Muscle of leg (tissue), 11 donors: ENCODE measurements around the gene TJP3. TPM values are rescaled to one million over a fixed set of nuclear protein-coding genes. Genes with fewer than 3 reads are reported as not detected.

ENCODE experiments used
- DNase-seq: peaks from one replicate; pipeline ENCODE4 v3.0.0; 2013
- H3K27ac ChIP-seq: one replicate; pipeline ENCODE4 v1.5.1; 2013; ENCODE audit warnings: mild to moderate bottlenecking, low read length, control low read depth
- H3K27me3 ChIP-seq: one replicate; pipeline ENCODE4 v1.6.1; 2013; ENCODE audit warnings: low read length; ENCODE audit not compliant: control insufficient read depth, insufficient read depth
- H3K36me3 ChIP-seq: one replicate; pipeline ENCODE4 v1.6.1; 2013; ENCODE audit warnings: low read length; ENCODE audit not compliant: control insufficient read depth, insufficient read depth
- H3K4me1 ChIP-seq: one replicate; pipeline ENCODE4 v1.6.1; 2013; ENCODE audit warnings: low read length; ENCODE audit not compliant: control insufficient read depth, insufficient read depth
- H3K4me3 ChIP-seq: one replicate; pipeline ENCODE4 v1.5.1; 2013; ENCODE audit warnings: low read length, control low read depth
- H3K9me3 ChIP-seq: replicated peaks from 2 replicates; pipeline ENCODE4 v1.6.1; 2013; ENCODE audit warnings: low read depth, low read length; ENCODE audit not compliant: control insufficient read depth
- WGBS: methylation state at CpG from one replicate; pipeline ENCODE4 v1.1.5; 2013; ENCODE audit warnings: missing lambda C conversion rate; ENCODE audit not compliant: insufficient coverage; 5-methylcytosine and 5-hydroxymethylcytosine counted together
- polyA plus RNA-seq, 8 donors: library from polyadenylated mRNA; unstranded; fragments of 120-200 nt; gene quantifications; one replicate each; pipeline versions ENCODE4 v1.2.1 to v1.2.3, GENCODE V29; 2013; ENCODE audit warnings: inconsistent platforms in 1 of 8, low replicate concordance in 1 of 8; ENCODE audit not compliant: insufficient read length in 8 of 8, insufficient read depth in 1 of 8
- total RNA-seq: library from RNA; stranded (reverse); fragments of 120-200 nt; gene quantifications from one replicate; pipeline ENCODE4 v1.2.4, GENCODE V29; 2013

Gene TJP3
- total and polyA plus RNA-seq, 9 donors, result 0.04 to 3.4 (median 0.35) TPM; not detected in 2

DNA sequence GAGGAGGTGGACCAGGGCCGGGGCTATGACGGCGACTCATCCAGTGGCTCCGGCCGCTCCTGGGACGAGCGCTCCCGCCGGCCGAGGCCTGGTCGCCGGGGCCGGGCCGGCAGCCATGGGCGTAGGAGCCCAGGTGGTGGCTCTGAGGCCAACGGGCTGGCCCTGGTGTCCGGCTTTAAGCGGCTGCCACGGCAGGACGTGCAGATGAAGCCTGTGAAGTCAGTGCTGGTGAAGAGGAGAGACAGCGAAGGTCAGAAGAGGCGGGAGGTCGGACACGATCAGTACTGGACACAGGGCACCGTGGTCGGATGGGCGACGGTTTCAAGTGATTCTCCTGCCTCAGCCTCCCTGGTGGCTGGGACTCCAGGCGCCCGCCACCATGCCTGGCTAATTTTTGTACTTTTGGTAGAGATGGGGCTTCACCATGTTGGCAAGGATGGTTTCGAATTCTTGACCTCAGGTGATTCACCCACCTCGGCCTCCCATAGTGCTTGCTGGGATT lies 22.3 kb downstream of the TJP3 start:
- Histone ChIP-seq H3K27me3 (peaks cover 10% of the 10 kb centered on the region), H3K4me3 (no peak overlapping the region), H3K36me3 (no peaks in the 10 kb centered on the region), H3K27ac (no peak overlapping the region), H3K4me1 (no peaks in the 10 kb centered on the region), H3K9me3 (peaks cover 4% of the 10 kb centered on the region)
- DNase-seq, result no peak
- WGBS, result 91% methylated on average over 26 of the region's 32 CpGs

DNA sequence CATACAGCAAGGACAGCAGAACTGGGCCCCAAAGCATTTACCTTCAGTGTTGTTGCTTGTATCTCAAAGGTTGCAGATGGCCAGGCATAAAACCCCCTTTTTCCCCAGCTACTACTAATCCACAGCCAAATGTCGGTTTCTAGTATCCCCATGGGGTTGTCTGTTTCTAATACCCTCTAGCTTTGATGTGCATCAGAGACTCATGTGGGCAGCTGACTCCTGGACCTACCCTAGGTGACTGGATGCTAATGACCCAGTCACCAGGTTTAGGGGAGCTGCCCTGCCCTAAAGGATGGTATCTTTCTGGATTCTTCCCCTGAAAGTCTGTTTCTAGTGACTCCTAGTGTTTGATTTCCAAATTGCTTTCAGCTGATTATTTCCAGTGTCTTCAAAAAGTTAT lies 23.9 kb downstream of the TJP3 start:
- Histone ChIP-seq H3K27me3 (peaks cover 4% of the 10 kb centered on the region), H3K36me3 (no peaks in the 10 kb centered on the region), H3K9me3 (peaks cover 4% of the 10 kb centered on the region), H3K27ac (no peak overlapping the region), H3K4me1 (no peaks in the 10 kb centered on the region), H3K4me3 (no peak overlapping the region)
- no peak for DNase-seq
- 63% methylated on average over 1 of the region's 1 CpG for WGBS

DNA sequence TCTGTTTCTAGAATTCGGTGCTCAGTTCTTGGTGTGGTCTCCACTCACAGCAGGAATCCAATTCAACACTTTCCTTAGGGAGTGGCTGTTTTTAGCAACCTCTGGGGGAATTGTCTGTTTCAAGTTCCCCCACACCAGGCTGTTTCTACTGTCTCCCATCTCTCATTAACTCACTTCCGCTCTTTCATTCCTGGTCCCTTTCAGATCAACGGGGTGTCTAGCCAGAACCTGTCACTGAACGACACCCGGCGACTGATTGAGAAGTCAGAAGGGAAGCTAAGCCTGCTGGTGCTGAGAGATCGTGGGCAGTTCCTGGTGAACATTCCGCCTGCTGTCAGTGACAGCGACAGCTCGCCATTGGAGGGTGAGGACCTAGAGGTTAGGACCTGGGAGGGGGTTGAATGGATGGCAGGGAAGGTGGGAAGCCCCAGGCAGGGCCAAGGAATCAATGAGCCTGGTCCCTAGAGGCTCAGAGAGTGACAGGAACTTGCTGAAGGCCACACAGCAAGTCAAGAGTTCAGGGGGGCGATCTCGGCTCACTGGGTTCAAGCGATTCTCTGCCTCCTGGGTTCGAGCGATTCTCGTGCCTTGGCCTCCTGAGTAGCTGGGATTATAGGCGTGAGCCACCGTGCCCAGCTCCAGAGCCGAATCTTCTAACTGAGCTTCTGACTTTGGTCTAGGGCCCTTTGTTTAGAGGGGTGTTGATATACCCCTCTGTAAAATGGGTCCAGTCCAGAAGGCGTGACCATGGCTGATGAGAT lies 25.5 kb downstream of the TJP3 start:
- Histone ChIP-seq H3K4me1 (no peaks in the 10 kb centered on the region), H3K4me3 (no peak overlapping the region), H3K9me3 (peaks cover 4% of the 10 kb centered on the region), H3K27me3 (peaks cover 4% of the 10 kb centered on the region), H3K36me3 (no peaks in the 10 kb centered on the region), H3K27ac (no peak overlapping the region)
- no peak for DNase-seq
- 75% methylated on average over 13 of the region's 20 CpGs for WGBS

DNA sequence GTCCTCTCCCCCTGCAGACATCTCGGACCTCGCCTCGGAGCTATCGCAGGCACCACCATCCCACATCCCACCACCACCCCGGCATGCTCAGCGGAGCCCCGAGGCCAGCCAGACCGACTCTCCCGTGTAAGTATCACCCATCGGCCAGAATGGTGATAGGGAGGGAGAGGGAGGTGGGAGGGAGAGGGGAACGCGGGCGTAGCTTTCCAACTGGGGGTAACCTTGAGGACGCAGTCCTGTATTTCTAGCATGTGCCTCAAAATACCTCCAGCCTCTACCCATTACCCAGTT lies 26.1 kb downstream of the TJP3 start:
- Histone ChIP-seq H3K27me3 (peaks cover 4% of the 10 kb centered on the region), H3K36me3 (no peaks in the 10 kb centered on the region), H3K9me3 (peaks cover 3% of the 10 kb centered on the region), H3K4me1 (no peaks in the 10 kb centered on the region), H3K4me3 (no peak overlapping the region), H3K27ac (no peak overlapping the region)
- WGBS, result no CpG with 5 or more reads among the region's 14 CpGs
- DNase-seq, result no peak

DNA sequence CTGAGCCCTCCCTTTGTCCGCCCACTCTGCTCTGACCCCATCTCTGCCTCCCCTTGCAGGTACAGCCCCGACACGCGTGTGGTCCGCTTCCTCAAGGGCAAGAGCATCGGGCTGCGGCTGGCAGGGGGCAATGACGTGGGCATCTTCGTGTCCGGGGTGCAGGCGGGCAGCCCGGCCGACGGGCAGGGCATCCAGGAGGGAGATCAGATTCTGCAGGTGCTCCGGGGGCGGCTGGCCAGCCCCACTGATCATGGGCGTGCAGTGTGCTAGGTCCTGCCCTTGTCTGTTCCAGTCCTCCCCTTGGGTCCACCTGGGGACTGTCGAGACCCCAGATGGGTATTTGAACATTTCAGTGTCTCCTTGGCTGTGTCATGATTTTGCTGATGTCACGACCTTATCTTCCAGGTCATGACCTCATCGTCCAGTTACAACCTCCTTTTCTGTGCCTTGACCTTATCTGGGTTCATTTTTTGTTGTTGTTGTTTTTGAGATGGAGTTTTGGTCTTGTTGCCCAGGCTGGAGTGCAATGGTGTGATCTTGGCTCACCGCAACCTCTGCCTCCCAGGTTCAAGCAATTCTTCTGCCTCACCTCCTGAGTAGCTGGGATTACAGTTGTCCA lies 28.0 kb downstream of the TJP3 start:
- no peak overlapping the region for H3K4me3 ChIP-seq
- no peak overlapping the region for H3K27ac ChIP-seq
- no peaks in the 10 kb centered on the region for H3K4me1 ChIP-seq
- DNase-seq, result no peak
- 87% methylated on average over 18 of the region's 21 CpGs for WGBS
- H3K27me3 ChIP-seq, result peaks cover 4% of the 10 kb centered on the region
- H3K9me3 ChIP-seq, result no peaks in the 10 kb centered on the region
- H3K36me3 ChIP-seq, result no peaks in the 10 kb centered on the region

DNA sequence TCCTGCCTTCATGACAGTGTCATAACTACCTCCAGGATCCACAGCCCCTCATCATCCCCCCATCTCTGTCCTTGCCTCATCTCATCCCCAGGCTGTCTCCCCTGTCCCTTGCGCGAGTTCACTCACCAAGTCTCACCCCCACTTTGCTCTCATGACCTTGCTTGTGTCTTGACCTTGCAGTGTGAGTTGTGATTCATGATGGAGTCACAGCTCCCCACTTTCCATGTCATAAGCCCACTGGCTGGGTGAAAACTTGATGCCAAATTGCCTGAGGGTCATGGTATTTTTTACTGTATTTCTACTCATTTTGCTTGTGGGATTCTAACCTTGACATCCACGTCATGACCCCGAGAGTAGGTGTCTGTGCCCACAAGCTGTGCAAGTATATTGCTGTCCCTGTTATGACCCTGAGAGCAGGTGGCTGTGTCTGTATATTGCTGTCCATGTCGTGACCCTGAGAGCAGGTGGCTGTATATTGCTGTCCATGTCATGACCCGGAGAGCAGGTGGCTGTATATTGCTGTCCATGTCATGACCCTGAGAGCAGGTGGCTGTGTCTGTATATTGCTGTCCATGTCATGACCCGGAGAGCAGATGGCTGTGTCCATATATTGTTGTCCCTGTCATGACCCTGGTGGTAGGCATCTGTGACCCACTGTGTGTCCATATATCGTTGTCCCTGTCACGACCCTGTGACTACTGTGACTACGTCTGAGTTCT lies 29.5 kb downstream of the TJP3 start:
- Histone ChIP-seq H3K4me3 (no peak overlapping the region), H3K27ac (no peak overlapping the region), H3K27me3 (peaks cover 2% of the 10 kb centered on the region), H3K9me3 (no peaks in the 10 kb centered on the region), H3K36me3 (no peaks in the 10 kb centered on the region), H3K4me1 (no peaks in the 10 kb centered on the region)
- DNase-seq, result no peak
- WGBS, result 68% methylated on average over 7 of the region's 10 CpGs

DNA sequence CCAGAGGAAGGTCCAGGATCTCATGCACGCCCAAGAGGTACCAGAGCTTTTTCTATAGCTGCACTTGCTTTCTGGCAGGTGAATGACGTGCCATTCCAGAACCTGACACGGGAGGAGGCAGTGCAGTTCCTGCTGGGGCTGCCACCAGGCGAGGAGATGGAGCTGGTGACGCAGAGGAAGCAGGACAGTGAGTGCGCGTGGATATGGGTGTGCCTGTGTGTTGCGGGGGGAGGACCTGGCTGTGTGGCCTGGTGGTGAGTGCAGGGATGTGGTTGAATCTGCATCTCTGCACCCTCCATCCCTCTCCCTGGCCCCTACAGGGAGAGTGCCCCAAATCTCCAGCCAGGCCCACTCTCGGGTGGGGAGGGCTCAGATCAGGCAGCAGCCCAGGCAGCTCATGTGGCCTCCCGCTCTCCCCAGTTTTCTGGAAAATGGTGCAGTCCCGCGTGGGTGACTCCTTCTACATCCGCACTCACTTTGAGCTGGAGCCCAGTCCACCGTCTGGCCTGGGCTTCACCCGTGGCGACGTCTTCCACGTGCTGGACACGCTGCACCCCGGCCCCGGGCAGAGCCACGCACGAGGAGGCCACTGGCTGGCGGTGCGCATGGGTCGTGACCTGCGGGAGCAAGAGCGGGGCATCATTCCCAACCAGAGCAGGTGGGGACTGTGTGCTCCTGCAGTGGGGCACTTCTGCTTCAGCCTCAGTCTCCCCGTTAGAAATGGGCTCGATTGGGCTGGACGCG lies 30.5 kb downstream of the TJP3 start:
- Histone ChIP-seq H3K4me3 (no peak overlapping the region), H3K27me3 (peaks cover 2% of the 10 kb centered on the region), H3K36me3 (no peaks in the 10 kb centered on the region), H3K9me3 (no peaks in the 10 kb centered on the region), H3K27ac (no peak overlapping the region), H3K4me1 (no peaks in the 10 kb centered on the region)
- 85% methylated on average over 28 of the region's 32 CpGs for WGBS
- no peak for DNase-seq

DNA sequence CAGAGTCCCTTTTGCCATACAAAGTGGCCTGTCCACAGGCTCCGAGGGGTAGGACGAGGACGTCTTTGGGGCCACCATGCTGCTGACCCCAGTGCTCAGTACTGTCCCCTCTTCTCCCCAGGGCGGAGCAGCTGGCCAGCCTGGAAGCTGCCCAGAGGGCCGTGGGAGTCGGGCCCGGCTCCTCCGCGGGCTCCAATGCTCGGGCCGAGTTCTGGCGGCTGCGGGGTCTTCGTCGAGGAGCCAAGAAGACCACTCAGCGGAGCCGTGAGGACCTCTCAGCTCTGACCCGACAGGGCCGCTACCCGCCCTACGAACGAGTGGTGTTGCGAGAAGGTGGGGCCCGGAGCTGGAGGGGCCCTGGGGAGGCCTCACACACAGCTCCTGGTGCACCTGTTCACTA lies 32.2 kb downstream of the TJP3 start:
- DNase-seq, result no peak
- WGBS, result 90% methylated on average over 24 of the region's 24 CpGs

DNA sequence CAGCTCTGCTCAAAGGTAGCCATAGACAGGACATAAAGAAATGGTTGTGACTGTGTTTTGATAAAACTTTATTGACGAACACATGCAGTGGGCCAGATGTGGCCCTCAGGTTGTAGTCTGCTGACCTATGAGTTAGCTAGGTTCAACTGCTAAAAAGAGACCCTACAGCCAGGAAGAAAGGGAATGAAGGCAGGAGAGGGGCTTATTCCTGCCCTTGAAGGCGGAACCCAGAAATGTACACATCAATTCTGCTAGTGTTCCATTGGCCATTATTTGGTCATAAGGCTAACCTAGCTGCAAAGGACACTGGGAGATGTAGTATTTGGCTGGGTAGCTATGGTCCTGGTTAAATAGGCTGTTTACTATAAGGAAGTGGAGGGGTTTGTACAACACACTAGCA lies 35.3 kb downstream of the TJP3 start:
- DNase-seq, result no peak
- 83% methylated on average over 2 of the region's 2 CpGs for WGBS

More for the DNA sequence above, 32.2 kb downstream of the TJP3 start:
- no peaks in the 10 kb centered on the region for H3K27me3 ChIP-seq
- no peaks in the 10 kb centered on the region for H3K9me3 ChIP-seq
- no peaks in the 10 kb centered on the region for H3K4me1 ChIP-seq
- H3K27ac ChIP-seq, result no peak overlapping the region
- no peak overlapping the region for H3K4me3 ChIP-seq
- H3K36me3 ChIP-seq, result no peaks in the 10 kb centered on the region

More for the DNA sequence above, 35.3 kb downstream of the TJP3 start:
- H3K36me3 ChIP-seq, result no peaks in the 10 kb centered on the region
- no peaks in the 10 kb centered on the region for H3K27me3 ChIP-seq
- no peaks in the 10 kb centered on the region for H3K4me1 ChIP-seq
- no peak overlapping the region for H3K27ac ChIP-seq
- H3K9me3 ChIP-seq, result no peaks in the 10 kb centered on the region
- H3K4me3 ChIP-seq, result no peak overlapping the region
